ENCODE data around the gene VPS4B.
"Not testable (repeated sequence)": the region's sequence is repeated elsewhere in the genome, so short reads cannot be mapped to it uniquely, and the experiment has no call there.

VPS4B gene

GRCh38 chr18:63366213-63367052, 55.8 kb downstream of the VPS4B start:
- peak; percentile 92 for DNase-seq

GRCh38 chr18:63365876-63366212, 56.4 kb downstream of the VPS4B start:
- DNase-seq = peak; percentile 63

GRCh38 chr18:63363951-63364350, 58.3 kb downstream of the VPS4B start:
- no peak for DNase-seq

- DNase-seq = not testable (repeated sequence)
Observed at GRCh38 chr18:63363420-63363819, 58.9 kb downstream of the VPS4B start.

GRCh38 chr18:63356272-63356896, 65.9 kb downstream of the VPS4B start:
- DNase-seq = no peak

- DNase-seq = no peak
Observed at GRCh38 chr18:63350230-63350629, 72.0 kb downstream of the VPS4B start.

GRCh38 chr18:63348508-63349136, 73.7 kb downstream of the VPS4B start:
- no peak for DNase-seq

- no peak for DNase-seq
Observed at GRCh38 chr18:63346480-63347183, 75.6 kb downstream of the VPS4B start.

- no peak for DNase-seq
Observed at GRCh38 chr18:63346031-63346430, 76.2 kb downstream of the VPS4B start.

- peak; percentile 28 for DNase-seq
Observed at GRCh38 chr18:63344918-63345317, 77.4 kb downstream of the VPS4B start.

GRCh38 chr18:63344263-63344662, 78.0 kb downstream of the VPS4B start:
- DNase-seq = peak; percentile 46

- peak; percentile 75 for DNase-seq
Observed at GRCh38 chr18:63342206-63342605, 80.1 kb downstream of the VPS4B start.

GRCh38 chr18:63339920-63340484, 82.3 kb downstream of the VPS4B start:
- peak; percentile 74 for DNase-seq
